A673 (cell line): ENCODE measurements around the gene VAT1.

ENCODE experiments used
- EZH2 ChIP-seq: fragments of 200-600 bp; sonication (generic); IDR thresholded peaks from 2 replicates; pipeline ENCODE4 v1.6.1; 2017; ENCODE audit warnings: borderline replicate concordance, low read depth, mild to moderate bottlenecking, mixed read lengths, antibody characterized with exemption, low read length; ENCODE audit not compliant: poor library complexity, severe bottlenecking
- TF ChIP-seq, protein P1 (sequence below): fragments of 300-800, 200-600 bp; sonication (generic); conservative IDR thresholded peaks from 2 replicates; pipeline ENCODE4 v1.5.1; 2017; ENCODE audit warnings: low read depth, mild to moderate bottlenecking, antibody characterized with exemption, low read length, moderate library complexity, mixed read lengths

DNA sequence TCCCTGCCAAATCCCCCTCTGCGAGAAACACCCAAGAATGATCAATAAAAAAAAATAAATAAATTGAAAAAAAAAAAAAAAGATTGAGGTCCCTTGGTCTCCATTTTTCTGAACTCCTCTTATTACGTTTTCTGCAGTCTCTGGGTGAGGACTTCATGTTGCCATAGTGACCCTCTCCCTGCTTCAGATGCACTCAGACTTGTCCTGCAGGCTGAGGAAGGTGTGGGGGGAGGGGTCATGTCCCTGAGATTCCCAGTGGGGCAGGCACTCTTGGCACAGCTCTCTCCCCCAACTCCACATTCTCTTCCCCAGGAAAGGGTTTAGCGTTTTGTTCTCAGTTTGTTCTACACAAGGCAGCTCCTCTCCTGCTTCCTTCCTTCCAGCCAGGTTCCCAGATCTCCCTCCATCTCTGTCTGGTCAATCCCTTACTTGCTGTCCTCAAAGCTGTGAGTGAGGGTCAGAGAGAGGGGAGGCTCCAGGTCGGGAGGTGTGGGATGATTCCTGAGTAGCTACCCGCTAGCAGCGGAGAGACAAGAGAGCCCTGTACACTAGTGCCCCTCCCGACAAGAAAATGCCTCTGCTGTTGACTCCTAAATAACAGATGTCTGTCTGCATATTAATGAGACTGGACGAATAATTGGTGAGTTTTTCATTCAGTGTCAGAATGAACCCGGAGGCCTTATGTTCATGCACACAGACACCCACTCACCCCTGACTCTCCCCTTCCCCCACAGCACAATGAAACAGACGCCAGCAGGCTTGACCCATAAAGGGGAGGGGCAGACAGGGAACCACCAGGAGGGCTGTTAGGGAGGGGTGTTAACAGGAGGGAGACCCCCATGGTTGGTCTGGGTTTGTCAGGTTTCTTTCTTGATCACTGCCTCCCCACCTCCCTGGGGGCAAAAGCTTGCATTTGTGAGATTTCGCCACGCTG is 12.0 kb upstream of the VAT1 start:
- TF ChIP-seq, protein P1, sequence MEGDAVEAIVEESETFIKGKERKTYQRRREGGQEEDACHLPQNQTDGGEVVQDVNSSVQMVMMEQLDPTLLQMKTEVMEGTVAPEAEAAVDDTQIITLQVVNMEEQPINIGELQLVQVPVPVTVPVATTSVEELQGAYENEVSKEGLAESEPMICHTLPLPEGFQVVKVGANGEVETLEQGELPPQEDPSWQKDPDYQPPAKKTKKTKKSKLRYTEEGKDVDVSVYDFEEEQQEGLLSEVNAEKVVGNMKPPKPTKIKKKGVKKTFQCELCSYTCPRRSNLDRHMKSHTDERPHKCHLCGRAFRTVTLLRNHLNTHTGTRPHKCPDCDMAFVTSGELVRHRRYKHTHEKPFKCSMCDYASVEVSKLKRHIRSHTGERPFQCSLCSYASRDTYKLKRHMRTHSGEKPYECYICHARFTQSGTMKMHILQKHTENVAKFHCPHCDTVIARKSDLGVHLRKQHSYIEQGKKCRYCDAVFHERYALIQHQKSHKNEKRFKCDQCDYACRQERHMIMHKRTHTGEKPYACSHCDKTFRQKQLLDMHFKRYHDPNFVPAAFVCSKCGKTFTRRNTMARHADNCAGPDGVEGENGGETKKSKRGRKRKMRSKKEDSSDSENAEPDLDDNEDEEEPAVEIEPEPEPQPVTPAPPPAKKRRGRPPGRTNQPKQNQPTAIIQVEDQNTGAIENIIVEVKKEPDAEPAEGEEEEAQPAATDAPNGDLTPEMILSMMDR, result no peak
- no peak for TF ChIP-seq EZH2
